ENCODE data around the gene PDE4A.
"Not testable (repeated sequence)": the region's sequence is repeated elsewhere in the genome, so short reads cannot be mapped to it uniquely, and the experiment has no call there.

PDE4A gene

GRCh38 chr19:10380313-10381102 is 39.8 kb upstream of the PDE4A start, which contains the start of gene TYK2:
Gene TYK2, minus strand, starts transcription at chr19:10380572. Its CDS starts 2,166 bp downstream, at chr19:10378406.
- no peak for TF ChIP-seq CTCF (IDR thresholded peaks at IDR 0.05; ENCODE audit: extremely low read depth, insufficient read depth, missing control alignments)
- in situ Hi-C loops (cut with MboI; ENCODE audit: low pct_unique_long_range_greater_than_20kb, low sequenced_read_pairs, unreplicated experiment): loop anchor here (10.0 kb wide), 1 partner anchor 436 kb away; no protein-coding TSS in a partner anchor

GRCh38 chr19:10383223-10383499 is 37.2 kb upstream of the PDE4A start:
- not testable (repeated sequence) for DNase-seq (ENCODE audit: low spot score)
- in situ Hi-C loops (cut with MboI; ENCODE audit: low pct_unique_long_range_greater_than_20kb, low sequenced_read_pairs, unreplicated experiment): loop anchor here (10.0 kb wide), 1 partner anchor 438 kb away; no protein-coding TSS in a partner anchor

More at GRCh38 chr19:10380313-10381102, 39.8 kb upstream of the PDE4A start, which contains the start of gene TYK2:
- peak; percentile 100 for DNase-seq (ENCODE audit: low spot score)

DNA sequence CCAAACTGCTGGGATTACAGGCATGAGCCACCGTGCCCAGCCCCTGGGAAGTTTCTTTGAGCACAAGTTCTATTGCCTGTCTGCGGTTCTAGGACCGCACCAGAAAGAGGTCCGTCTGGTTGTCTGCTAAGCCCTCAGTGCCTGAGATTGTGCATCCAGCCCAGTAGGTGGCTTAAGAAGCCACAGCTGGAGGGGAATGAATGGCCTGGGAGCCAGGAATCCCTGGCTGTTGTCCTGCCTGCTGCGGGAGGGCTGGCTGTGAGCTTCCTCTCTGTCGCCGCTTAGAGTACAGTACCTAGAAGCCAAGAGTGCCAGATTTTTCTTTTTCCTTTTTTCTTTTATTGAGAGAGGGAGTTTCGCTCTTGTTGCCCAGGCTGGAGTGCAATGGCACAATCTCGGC is 35.8 kb upstream of the PDE4A start:
- in situ Hi-C loops (cut with MboI; ENCODE audit: low pct_unique_long_range_greater_than_20kb, low sequenced_read_pairs, unreplicated experiment): loop anchor here (10.0 kb wide), 1 partner anchor 440 kb away; no protein-coding TSS in a partner anchor
- no peak for TF ChIP-seq CTCF (IDR thresholded peaks at IDR 0.05; ENCODE audit: extremely low read depth, insufficient read depth, missing control alignments)
- no peak for DNase-seq (ENCODE audit: low spot score)

- in situ Hi-C loops (cut with MboI; ENCODE audit: low pct_unique_long_range_greater_than_20kb, low sequenced_read_pairs, unreplicated experiment): loop anchor here (5.0 to 10.0 kb wide), 2 partner anchors 117 to 444 kb away; partner anchors contain the start of gene ICAM1
- peak; percentile 61 for DNase-seq (ENCODE audit: low spot score)
- peak; percentile 86 for TF ChIP-seq CTCF (IDR thresholded peaks at IDR 0.05; ENCODE audit: extremely low read depth, insufficient read depth, missing control alignments)
Observed at GRCh38 chr19:10388957-10389356, 31.4 kb upstream of the PDE4A start.

DNA sequence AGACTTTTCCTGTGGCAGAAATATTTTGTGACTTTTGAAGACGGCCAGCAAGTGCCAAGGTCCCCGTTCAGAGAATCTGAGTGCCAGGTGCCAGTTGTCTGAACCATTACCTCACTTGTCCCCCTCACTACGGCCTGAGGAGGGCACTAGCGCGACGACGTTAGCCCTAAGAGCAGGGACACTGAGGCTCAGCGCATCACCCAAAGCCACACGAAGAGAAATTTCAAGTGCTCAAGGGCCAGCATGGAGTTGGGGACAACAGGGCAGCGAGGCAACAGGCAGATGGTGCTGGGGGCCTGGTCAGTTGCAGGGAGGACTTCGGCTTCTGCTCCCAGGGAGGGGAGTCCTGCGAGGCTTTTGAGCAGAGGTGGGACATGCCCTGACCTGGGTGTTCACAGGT is 30.5 kb upstream of the PDE4A start:
- TF ChIP-seq CTCF (IDR thresholded peaks at IDR 0.05; ENCODE audit: extremely low read depth, insufficient read depth, missing control alignments): peak; percentile 33
- in situ Hi-C loops (cut with MboI; ENCODE audit: low pct_unique_long_range_greater_than_20kb, low sequenced_read_pairs, unreplicated experiment): loop anchor here (5.0 to 10.0 kb wide), 2 partner anchors 118 to 445 kb away; partner anchors contain the start of gene ICAM1
- DNase-seq (ENCODE audit: low spot score): no peak

- DNase-seq (ENCODE audit: low spot score): peak; percentile 73
- TF ChIP-seq CTCF (IDR thresholded peaks at IDR 0.05; ENCODE audit: extremely low read depth, insufficient read depth, missing control alignments): peak; percentile 90
- in situ Hi-C loops (cut with MboI; ENCODE audit: low pct_unique_long_range_greater_than_20kb, low sequenced_read_pairs, unreplicated experiment): no loop called here
Observed at GRCh38 chr19:10390652-10391286, 29.6 kb upstream of the PDE4A start.

- in situ Hi-C loops (cut with MboI; ENCODE audit: low pct_unique_long_range_greater_than_20kb, low sequenced_read_pairs, unreplicated experiment): no loop called here
- no peak for DNase-seq (ENCODE audit: low spot score)
- TF ChIP-seq CTCF (IDR thresholded peaks at IDR 0.05; ENCODE audit: extremely low read depth, insufficient read depth, missing control alignments): no peak
Observed at GRCh38 chr19:10392120-10392519, 28.2 kb upstream of the PDE4A start.
